ENCODE data around the gene DMRTA1. TPM values are rescaled to one million over a fixed set of nuclear protein-coding genes. Genes with fewer than 3 reads are reported as not detected.

Gene DMRTA1
- total RNA-seq, 2 donors from 2014 or later, result 4.6 to 5.6 TPM

GRCh38 chr9:22416692-22417060 is 29.9 kb upstream of the DMRTA1 start:
- 56 to 78% methylated on average over 1 of the region's 1 CpG for WGBS, 2 experiments (ENCODE audit: insufficient coverage in 1 of 2, insufficient read length in 1 of 2)
- Histone ChIP-seq H3K4me1 (ENCODE audit: control insufficient read depth, insufficient read depth, low read length) (no peaks in the 10 kb centered on the region), H3K36me3 (ENCODE audit: control insufficient read depth, insufficient read depth, low read length) (no peaks in the 10 kb centered on the region), H3K4me3 (ENCODE audit: low read length) (peak overlapping the region; percentile 16), H3K9ac (ENCODE audit: extremely low read depth, low read length, poor library complexity, severe bottlenecking) (no peak overlapping the region), H3K27ac (ENCODE audit: low read depth, low read length) (no peak overlapping the region), H3K27me3 (ENCODE audit: control insufficient read depth, insufficient read depth, low read length, poor library complexity, severe bottlenecking) (no peaks in the 10 kb centered on the region), H3K9me3 (ENCODE audit: control insufficient read depth, low read length) (no peaks in the 10 kb centered on the region)
- Mint-ChIP-seq H3K27ac (no peak overlapping the region), H3K4me1 (peaks cover 8% of the 10 kb centered on the region), H3K27me3 (ENCODE audit: insufficient read depth) (no peaks in the 10 kb centered on the region), H3K4me3 (no peak overlapping the region), H3K36me3 (ENCODE audit: low read depth) (no peaks in the 10 kb centered on the region), H3K9me3 (no peaks in the 10 kb centered on the region)
- TF ChIP-seq, protein P1, sequence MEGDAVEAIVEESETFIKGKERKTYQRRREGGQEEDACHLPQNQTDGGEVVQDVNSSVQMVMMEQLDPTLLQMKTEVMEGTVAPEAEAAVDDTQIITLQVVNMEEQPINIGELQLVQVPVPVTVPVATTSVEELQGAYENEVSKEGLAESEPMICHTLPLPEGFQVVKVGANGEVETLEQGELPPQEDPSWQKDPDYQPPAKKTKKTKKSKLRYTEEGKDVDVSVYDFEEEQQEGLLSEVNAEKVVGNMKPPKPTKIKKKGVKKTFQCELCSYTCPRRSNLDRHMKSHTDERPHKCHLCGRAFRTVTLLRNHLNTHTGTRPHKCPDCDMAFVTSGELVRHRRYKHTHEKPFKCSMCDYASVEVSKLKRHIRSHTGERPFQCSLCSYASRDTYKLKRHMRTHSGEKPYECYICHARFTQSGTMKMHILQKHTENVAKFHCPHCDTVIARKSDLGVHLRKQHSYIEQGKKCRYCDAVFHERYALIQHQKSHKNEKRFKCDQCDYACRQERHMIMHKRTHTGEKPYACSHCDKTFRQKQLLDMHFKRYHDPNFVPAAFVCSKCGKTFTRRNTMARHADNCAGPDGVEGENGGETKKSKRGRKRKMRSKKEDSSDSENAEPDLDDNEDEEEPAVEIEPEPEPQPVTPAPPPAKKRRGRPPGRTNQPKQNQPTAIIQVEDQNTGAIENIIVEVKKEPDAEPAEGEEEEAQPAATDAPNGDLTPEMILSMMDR (conservative IDR thresholded peaks at IDR 0.05), result no peak
- no peak for DNase-seq

GRCh38 chr9:22423566-22423965 is 23.1 kb upstream of the DMRTA1 start:
- Histone ChIP-seq H3K4me1 (ENCODE audit: control insufficient read depth, insufficient read depth, low read length) (no peaks in the 10 kb centered on the region), H3K9ac (ENCODE audit: extremely low read depth, low read length, poor library complexity, severe bottlenecking) (no peak overlapping the region), H3K27me3 (ENCODE audit: control insufficient read depth, insufficient read depth, low read length, poor library complexity, severe bottlenecking) (no peaks in the 10 kb centered on the region), H3K27ac (ENCODE audit: low read depth, low read length) (no peak overlapping the region), H3K9me3 (ENCODE audit: control insufficient read depth, low read length) (no peaks in the 10 kb centered on the region), H3K4me3 (ENCODE audit: low read length) (no peak overlapping the region), H3K36me3 (ENCODE audit: control insufficient read depth, insufficient read depth, low read length) (no peaks in the 10 kb centered on the region)
- Mint-ChIP-seq H3K4me3 (no peak overlapping the region), H3K9me3 (no peaks in the 10 kb centered on the region), H3K4me1 (peaks cover 5% of the 10 kb centered on the region), H3K36me3 (ENCODE audit: low read depth) (no peaks in the 10 kb centered on the region), H3K27me3 (ENCODE audit: insufficient read depth) (no peaks in the 10 kb centered on the region), H3K27ac (no peak overlapping the region)
- WGBS, 2 experiments (ENCODE audit: insufficient coverage in 1 of 2, insufficient read length in 1 of 2), result 86% methylated on average over 1 of the region's 1 CpG; no CpG with 5 or more reads in 1 of the 2 experiments
- DNase-seq, result no peak
- TF ChIP-seq, protein P1 (conservative IDR thresholded peaks at IDR 0.05), result no peak

DNA sequence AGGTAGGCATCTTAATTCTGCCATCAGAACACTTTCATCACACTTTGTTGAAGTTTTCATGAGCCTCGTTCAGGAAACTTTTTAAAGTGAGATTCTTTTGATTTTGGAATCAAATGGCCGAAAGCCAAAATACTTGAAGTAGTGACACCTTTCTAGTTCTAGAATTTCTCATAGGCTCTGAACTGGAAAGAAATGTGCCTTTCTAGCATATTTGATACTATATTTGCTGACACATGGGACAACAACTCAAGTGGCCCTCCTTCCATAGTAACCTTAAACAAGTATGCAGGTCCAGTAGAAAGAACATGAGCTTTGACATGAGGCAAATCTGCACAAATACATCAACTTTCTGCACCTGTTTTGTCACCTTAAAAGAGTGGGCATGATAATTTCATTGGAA is 22.0 kb upstream of the DMRTA1 start:
- H3K4me3 ChIP-seq (ENCODE audit: low read length), result no peak overlapping the region
- no peaks in the 10 kb centered on the region for H3K36me3 Mint-ChIP-seq (ENCODE audit: low read depth)
- peaks cover 5% of the 10 kb centered on the region for H3K4me1 Mint-ChIP-seq
- H3K27me3 Mint-ChIP-seq (ENCODE audit: insufficient read depth), result no peaks in the 10 kb centered on the region
- H3K9me3 ChIP-seq (ENCODE audit: control insufficient read depth, low read length), result no peaks in the 10 kb centered on the region
- H3K4me3 Mint-ChIP-seq, result no peak overlapping the region
- TF ChIP-seq, protein P1 (conservative IDR thresholded peaks at IDR 0.05), result no peak
- no peaks in the 10 kb centered on the region for H3K4me1 ChIP-seq (ENCODE audit: control insufficient read depth, insufficient read depth, low read length)
- no peak overlapping the region for H3K27ac Mint-ChIP-seq
- H3K9me3 Mint-ChIP-seq, result no peaks in the 10 kb centered on the region
- no peak overlapping the region for H3K9ac ChIP-seq (ENCODE audit: extremely low read depth, low read length, poor library complexity, severe bottlenecking)
- no peak for DNase-seq
- H3K36me3 ChIP-seq (ENCODE audit: control insufficient read depth, insufficient read depth, low read length), result no peaks in the 10 kb centered on the region
- 80 to 88% methylated on average over 1 to 2 of the region's 2 CpGs for WGBS, 2 experiments (ENCODE audit: insufficient coverage in 1 of 2, insufficient read length in 1 of 2)
- no peak overlapping the region for H3K27ac ChIP-seq (ENCODE audit: low read depth, low read length)
- no peaks in the 10 kb centered on the region for H3K27me3 ChIP-seq (ENCODE audit: control insufficient read depth, insufficient read depth, low read length, poor library complexity, severe bottlenecking)

Measured in endodermal cell (in vitro differentiated cells).